ENCODE measurements around the gene ARSG. TPM values are rescaled to one million over a fixed set of nuclear protein-coding genes. Genes with fewer than 3 reads are reported as not detected.

ARSG gene
- total RNA-seq, 2 donors from 2014 or later, result 1.8 to 12.1 TPM

DNA sequence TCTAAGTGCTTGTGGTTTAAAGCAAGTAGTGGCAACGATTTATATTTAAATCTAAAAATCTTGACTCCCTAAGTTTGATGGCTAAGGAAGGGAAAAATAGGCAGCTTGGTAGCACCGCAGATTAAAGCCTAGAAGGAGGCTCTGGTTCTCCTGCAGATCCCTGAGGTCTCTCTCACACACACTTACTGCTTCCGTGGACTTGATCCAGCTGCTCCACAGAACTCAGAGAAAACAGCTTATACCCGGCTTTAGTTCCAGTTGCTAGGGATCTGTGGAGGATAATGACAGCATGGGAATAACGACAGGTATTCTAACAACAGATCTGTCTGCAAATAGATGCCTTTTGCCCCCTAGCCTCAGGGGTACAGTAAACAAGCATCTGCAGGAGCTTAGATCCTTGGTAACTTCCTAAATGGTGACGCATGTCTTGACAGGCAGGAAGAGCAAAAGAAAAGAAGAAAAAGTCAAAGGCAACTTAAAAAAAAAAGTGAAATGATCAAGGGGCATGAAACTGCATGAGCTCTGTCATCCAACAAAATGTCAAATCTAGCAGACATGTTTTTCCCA lies 161.5 kb downstream of the ARSG start:
- DNase-seq (ENCODE audit: low spot score in 2 of 2), result no peak
- Mint-ChIP-seq H3K9me3 (no peaks in the 10 kb centered on the region), H3K36me3 (no peaks in the 10 kb centered on the region), H3K27ac (no peak overlapping the region)
- no peak for ATAC-seq

GRCh38 chr17:68453991-68454665 lies 162.8 kb downstream of the ARSG start:
- ATAC-seq, result no peak
- Mint-ChIP-seq H3K9me3 (no peaks in the 10 kb centered on the region), H3K27ac (no peak overlapping the region), H3K36me3 (no peaks in the 10 kb centered on the region)
- no peak for DNase-seq (ENCODE audit: low spot score in 2 of 2)

DNA sequence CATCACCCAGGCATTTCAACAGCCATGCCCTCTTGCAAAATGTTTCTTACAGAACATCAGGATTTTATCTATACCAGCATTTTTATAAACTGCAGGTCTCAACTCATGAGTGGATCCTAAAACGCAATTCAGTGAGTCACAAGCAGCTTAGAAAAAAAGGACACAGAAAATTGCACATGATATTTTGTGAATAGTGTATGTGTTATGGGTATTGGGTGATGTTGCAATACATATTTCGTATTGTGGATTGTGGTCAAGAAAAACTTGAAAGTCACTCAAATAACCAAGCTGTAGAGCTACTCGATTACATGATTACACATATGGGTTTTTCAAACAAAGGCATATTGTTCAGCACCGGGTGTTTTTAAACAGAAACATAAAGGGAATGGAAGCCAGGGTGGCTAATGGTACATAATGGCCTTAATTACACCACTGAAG lies 164.6 kb downstream of the ARSG start:
- DNase-seq (ENCODE audit: low spot score in 2 of 2), result no peak
- H3K27ac Mint-ChIP-seq, result no peak overlapping the region
- no peaks in the 10 kb centered on the region for H3K9me3 Mint-ChIP-seq
- H3K36me3 Mint-ChIP-seq, result no peaks in the 10 kb centered on the region
- ATAC-seq, result no peak

DNA sequence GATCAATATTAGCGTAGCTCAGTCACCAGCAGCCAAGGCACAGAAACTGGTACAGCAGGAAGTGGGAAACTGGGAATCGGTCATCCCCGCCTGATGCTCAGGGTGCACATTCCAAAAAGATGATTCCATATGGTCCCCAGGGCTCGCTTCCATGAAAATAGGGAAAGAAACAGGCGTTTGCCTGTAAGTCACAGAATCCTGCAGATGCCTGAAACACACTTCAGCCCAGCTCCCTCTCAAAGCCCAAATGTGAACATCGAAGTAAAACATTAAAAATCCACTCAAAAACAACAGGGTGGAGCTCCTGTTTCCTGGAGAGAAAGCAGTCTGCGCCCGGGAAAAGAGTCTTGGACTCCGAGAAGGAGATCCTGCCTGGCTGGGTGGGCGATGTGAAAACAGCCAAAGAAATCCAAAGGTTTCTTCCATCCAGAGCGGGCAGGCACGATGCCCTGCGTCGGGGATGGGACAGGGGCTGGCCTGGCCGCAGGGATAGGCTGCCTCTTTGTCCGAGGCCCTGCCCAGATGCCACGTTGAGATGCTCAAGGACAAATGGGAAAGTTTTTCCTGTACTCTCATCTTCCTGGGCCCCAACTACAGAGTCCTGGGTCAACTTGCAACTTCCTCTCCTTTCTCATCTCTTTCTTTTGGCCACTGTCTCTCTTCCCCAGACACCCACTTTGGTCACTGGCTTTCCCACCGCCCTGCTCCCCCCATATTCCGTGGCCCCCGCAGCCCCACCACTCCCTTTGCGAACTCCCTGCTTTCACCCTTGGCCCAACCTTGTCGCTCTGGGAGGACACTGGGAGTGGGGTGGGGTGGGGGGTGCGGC lies 165.3 kb downstream of the ARSG start:
- ATAC-seq (no peak), DNase-seq (ENCODE audit: low spot score in 2 of 2) (no peak)
- Mint-ChIP-seq H3K9me3 (no peaks in the 10 kb centered on the region), H3K36me3 (no peaks in the 10 kb centered on the region), H3K27ac (peak overlapping the region in 1 of 2 donors; percentile 65)

DNA sequence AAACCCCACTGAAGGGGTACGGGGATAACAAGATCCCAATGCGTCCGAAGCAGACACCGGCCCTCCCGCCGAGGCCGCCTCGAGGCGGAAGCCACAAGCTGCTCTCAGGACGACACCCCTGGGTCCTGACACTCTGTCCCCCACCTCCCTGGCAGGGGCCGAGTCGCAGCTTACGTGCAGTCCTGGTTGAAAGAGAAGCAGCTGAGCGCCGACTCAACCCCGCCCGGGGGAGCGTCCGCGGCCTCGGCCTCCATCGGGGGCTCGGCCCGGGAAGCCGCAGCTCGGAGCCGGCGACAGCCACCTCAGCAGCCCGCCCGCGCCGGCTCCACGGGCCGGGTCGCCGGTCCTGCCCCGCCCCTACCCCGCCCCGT lies 165.9 kb downstream of the ARSG start, which contains the start of gene WIPI1:
WIPI1 (minus strand) TSS at position 329 of the 371 bp plus-strand sequence; CDS start at position 254, 75 bp downstream.
- Mint-ChIP-seq H3K9me3 (no peaks in the 10 kb centered on the region), H3K36me3 (no peaks in the 10 kb centered on the region), H3K27ac (peak within 1 kb of the TSS; percentile 60 to 65)
- ATAC-seq, result peak; percentile 23 to 33
- DNase-seq (ENCODE audit: low spot score in 2 of 2), result peak in 1 of 2 donors; percentile 70

GRCh38 chr17:68457539-68458259 lies 166.4 kb downstream of the ARSG start:
- Mint-ChIP-seq H3K27ac (peak overlapping the region; percentile 30 to 60), H3K9me3 (no peaks in the 10 kb centered on the region), H3K36me3 (no peaks in the 10 kb centered on the region)
- ATAC-seq, result peak; percentile 90 to 91
- DNase-seq (ENCODE audit: low spot score in 2 of 2), result peak; percentile 99

GRCh38 chr17:68458260-68459036 lies 167.2 kb downstream of the ARSG start:
- no peak for DNase-seq (ENCODE audit: low spot score in 2 of 2)
- Mint-ChIP-seq H3K9me3 (no peaks in the 10 kb centered on the region), H3K36me3 (no peaks in the 10 kb centered on the region), H3K27ac (peak overlapping the region; percentile 30 to 60)
- ATAC-seq, result no peak

DNA sequence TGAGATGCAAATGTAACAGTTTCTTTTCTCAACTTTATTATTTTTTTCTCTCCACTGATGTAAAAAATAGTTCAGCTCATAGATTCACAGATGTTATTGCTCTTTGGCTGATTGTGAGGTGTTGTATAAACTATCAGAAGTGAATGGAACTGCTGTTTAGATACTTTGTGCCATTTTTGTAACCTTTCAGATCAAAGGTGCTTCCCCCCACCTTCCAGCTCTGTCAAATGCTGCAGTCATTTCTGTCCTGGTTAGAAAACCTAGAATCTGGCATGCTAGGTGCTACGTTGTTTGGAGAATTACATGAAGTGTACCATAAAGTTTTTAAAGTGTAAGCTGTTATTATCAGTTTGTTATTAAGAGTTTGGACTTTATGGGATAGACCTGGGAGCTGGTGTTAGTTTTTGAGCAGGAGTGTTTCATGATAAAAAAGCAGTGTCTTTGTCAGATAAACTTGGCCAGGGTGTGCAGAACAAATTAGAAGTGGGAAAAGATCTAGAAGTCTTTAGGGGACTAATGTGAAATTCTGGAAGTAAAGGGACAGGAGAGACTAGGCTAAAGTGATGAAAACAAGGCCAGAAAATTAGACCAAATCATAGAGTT lies 167.8 kb downstream of the ARSG start:
- peak overlapping the region in 1 of 2 donors; percentile 86 for H3K27ac Mint-ChIP-seq
- no peaks in the 10 kb centered on the region for H3K9me3 Mint-ChIP-seq
- no peaks in the 10 kb centered on the region for H3K36me3 Mint-ChIP-seq
- ATAC-seq (no peak), DNase-seq (ENCODE audit: low spot score in 2 of 2) (no peak)

GRCh38 chr17:68460146-68460545 lies 168.9 kb downstream of the ARSG start:
- peak overlapping the region; percentile 69 to 86 for H3K27ac Mint-ChIP-seq
- ATAC-seq (no peak), DNase-seq (ENCODE audit: low spot score in 2 of 2) (no peak)
- no peaks in the 10 kb centered on the region for H3K9me3 Mint-ChIP-seq
- H3K36me3 Mint-ChIP-seq, result no peaks in the 10 kb centered on the region

DNA sequence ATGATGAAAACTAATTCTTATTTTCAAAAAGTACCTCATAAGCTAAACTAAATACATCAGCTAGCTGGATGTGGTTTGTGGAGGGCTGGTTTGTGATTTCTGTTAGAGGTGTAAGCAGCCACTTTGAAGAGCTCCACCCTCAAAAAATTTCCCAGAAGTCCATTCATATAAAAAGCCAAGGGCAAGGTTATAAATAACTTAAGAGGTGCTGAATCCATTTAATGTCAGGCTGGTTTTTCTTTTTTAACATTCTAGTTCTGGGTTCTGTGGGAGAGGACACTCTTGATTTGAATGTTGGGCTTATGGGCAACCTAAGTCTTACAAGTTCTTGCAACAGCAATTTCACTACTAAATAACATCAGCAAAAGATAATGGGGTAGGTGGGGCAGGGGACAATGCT lies 169.4 kb downstream of the ARSG start:
- DNase-seq (ENCODE audit: low spot score in 2 of 2) (no peak), ATAC-seq (peak; percentile 12 to 27)
- Mint-ChIP-seq H3K9me3 (no peaks in the 10 kb centered on the region), H3K36me3 (no peaks in the 10 kb centered on the region), H3K27ac (peak overlapping the region; percentile 69 to 86)

DNA sequence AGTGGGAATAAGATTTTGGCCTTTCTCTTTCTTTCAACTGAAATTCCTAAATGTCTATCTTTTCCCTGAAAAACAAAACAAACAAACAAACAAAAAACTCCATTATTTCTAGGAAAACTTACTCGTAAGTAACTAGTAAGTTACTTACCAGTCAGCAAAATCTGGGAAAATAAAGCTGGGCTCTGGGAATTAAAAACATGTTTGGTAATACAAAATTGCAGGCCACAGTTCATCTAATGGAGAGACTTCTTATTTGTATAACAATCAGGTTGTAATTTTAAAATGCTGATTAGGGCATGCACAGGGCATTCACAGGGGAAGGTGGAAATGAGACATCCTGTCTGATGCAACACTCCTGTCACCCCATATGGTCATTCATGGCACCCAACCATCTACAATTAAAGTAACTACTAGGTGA lies 169.8 kb downstream of the ARSG start:
- DNase-seq (ENCODE audit: low spot score in 2 of 2), result no peak
- no peak for ATAC-seq
- H3K36me3 Mint-ChIP-seq, result no peaks in the 10 kb centered on the region
- no peaks in the 10 kb centered on the region for H3K9me3 Mint-ChIP-seq
- peak overlapping the region; percentile 69 to 86 for H3K27ac Mint-ChIP-seq

DNA sequence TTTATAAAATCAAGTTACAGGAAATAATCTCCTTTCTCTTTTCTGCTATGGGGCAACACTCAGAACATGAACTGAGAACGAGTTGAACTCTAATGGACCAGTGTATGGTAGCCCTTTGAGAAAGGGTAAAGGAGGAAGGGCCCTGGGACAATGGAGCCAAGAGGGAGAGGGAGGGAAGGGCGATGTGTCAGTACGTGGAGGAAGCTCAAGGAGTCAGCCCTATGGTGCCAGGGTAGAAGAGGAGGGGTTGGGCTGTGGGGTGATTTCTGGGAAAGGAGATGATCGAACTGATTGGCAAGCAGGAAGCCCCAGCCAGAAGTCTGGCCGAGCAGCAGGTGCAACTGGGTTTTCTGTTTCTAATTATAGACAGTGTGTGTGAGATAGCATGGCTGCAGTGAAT lies 170.3 kb downstream of the ARSG start:
- Mint-ChIP-seq H3K36me3 (no peaks in the 10 kb centered on the region), H3K27ac (peak overlapping the region; percentile 69 to 86), H3K9me3 (no peaks in the 10 kb centered on the region)
- DNase-seq (ENCODE audit: low spot score in 2 of 2) (no peak), ATAC-seq (peak in 1 of 2 donors; percentile 4)

DNA sequence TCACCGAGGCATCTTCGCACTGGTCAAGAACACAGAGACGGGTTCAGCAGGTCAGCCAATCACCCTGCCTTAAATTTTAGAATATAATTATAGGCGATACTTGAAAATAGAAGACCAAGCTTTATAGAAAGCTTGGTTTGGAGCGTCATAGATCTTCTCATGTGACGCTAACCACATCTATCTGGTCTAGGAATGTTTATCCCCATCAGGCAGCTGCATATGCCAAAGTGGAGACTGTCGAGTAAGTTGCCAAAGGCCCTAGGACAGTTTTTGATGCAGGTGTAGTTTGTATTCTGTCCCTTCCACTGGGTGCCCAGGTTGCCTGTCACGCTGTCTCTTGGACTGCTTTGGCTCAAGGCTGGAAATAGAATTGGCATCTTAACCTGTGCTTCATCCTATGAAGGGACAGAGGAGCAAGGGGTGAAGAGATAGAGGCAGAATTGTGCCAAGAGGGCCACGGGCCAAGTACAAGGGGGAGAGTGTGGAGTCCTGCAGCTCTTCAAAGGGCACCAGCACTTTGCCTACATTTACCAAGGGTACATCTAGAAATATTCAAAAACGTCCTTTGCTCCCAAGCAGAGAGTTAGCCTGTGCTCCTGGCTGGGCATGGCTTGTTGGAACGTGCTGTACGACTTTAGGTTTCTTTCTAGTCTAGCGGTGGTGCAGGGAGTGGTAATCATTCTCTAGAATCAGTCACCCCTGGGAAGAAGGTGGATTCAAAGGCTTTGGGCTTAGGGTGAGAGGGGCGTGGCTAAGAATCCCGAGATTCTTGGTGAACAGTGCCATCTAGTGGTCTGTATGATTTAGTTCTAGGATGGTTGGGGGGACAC lies 171.3 kb downstream of the ARSG start:
- H3K36me3 Mint-ChIP-seq, result no peaks in the 10 kb centered on the region
- H3K9me3 Mint-ChIP-seq, result no peaks in the 10 kb centered on the region
- H3K27ac Mint-ChIP-seq, result peak overlapping the region; percentile 46 to 61

GRCh38 chr17:68463211-68464019 lies 172.1 kb downstream of the ARSG start:
- no peak overlapping the region for H3K27ac Mint-ChIP-seq

More for the DNA sequence above, 171.3 kb downstream of the ARSG start:
- ATAC-seq (peak; percentile 69 to 76), DNase-seq (ENCODE audit: low spot score in 2 of 2) (peak; percentile 66 to 73)

More at GRCh38 chr17:68463211-68464019, 172.1 kb downstream of the ARSG start:
- DNase-seq (ENCODE audit: low spot score in 2 of 2) (no peak), ATAC-seq (no peak)
- Mint-ChIP-seq H3K9me3 (no peaks in the 10 kb centered on the region), H3K36me3 (no peaks in the 10 kb centered on the region)

All from activated naive CD4-positive, alpha-beta T cell treated with anti-CD3 and anti-CD28 coated beads, Interleukin-2, amount 50 U/mL, for 72 hours (primary cell).